ENCODE results near the gene NUP188.

DNA sequence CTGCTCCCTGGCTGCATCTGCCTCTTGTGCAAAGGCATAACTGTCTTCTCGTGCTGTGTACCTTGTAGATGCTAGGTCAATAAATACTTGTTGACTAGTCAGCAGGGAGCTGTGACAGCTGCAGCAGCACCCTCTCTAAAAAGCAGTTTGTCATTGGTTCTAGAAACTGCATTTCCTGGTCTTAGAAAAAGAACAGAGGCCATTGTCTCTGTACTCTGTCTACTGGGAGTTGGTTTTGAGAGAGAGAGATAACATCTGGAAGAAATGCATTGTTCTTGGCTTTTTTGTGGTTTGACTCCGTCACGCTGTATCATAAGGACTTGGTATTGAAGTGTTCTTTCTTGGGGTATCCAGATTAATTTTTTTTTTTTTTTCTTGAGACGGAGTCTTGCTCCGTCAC is 48.3 kb downstream of the NUP188 start:
- TF ChIP-seq SUZ12 (IDR thresholded peaks at IDR 0.05; ENCODE audit: extremely low read depth, insufficient read depth, insufficient read length) = no peak
- no peak for TF ChIP-seq ZNF274 (IDR thresholded peaks at IDR 0.05; ENCODE audit: low read depth, low read length)
- TF ChIP-seq YY1 (IDR thresholded peaks at IDR 0.05; ENCODE audit: insufficient read depth, insufficient read length) = no peak

Measured in NT2/D1 (cell line).